Hepatocyte (in vitro differentiated cells): Measurements from ENCODE around the gene RBM4B. TPM values are rescaled to one million over a fixed set of nuclear protein-coding genes. Genes with fewer than 3 reads are reported as not detected.

Source experiments
- DNase-seq: peaks from one replicate; pipeline ENCODE4 v3.0.0-alpha.2; 2016; ENCODE audit warnings: low spot score
- H2AFZ ChIP-seq: fragments of 200-600 bp; sonication (generic); 2 replicates; pipeline ENCODE4 v1.6.0; 2016; ENCODE audit warnings: antibody characterized with exemption, mild to moderate bottlenecking
- H3K27ac ChIP-seq: fragments of 200-600 bp; sonication (generic); 2 replicates; pipeline ENCODE4 v1.5.1; 2016; ENCODE audit warnings: mild to moderate bottlenecking
- H3K27me3 ChIP-seq: fragments of 200-600 bp; sonication (generic); 2 replicates; pipeline ENCODE4 v1.6.1; 2016
- H3K36me3 ChIP-seq: fragments of 200-600 bp; sonication (generic); replicated peaks from 2 replicates; pipeline ENCODE4 v1.5.1; 2016; ENCODE audit warnings: low read depth; ENCODE audit not compliant: insufficient read depth
- H3K4me1 ChIP-seq: fragments of 200-600 bp; sonication (generic); 2 replicates; pipeline ENCODE4 v1.5.1; 2016; ENCODE audit warnings: mild to moderate bottlenecking, moderate library complexity; ENCODE audit not compliant: insufficient read depth
- H3K4me2 ChIP-seq: fragments of 200-600 bp; sonication (generic); 2 replicates; pipeline ENCODE4 v1.6.0; 2016
- H3K4me3 ChIP-seq: fragments of 200-600 bp; sonication (generic); 2 replicates; pipeline ENCODE4 v1.5.1; 2016; ENCODE audit warnings: mild to moderate bottlenecking
- H3K79me2 ChIP-seq: fragments of 200-600 bp; sonication (generic); 2 replicates; pipeline ENCODE4 v1.6.0; 2017; ENCODE audit warnings: mild to moderate bottlenecking
- H3K9me2 ChIP-seq: fragments of 200-600 bp; sonication (generic); replicated peaks from 2 replicates; pipeline ENCODE4 v1.6.0; 2017; ENCODE audit warnings: mild to moderate bottlenecking; ENCODE audit not compliant: insufficient read depth
- H3K9me3 ChIP-seq: fragments of 200-600 bp; sonication (generic); 2 replicates; pipeline ENCODE4 v1.5.1; 2016; ENCODE audit warnings: low read depth, mild to moderate bottlenecking
- H4K20me1 ChIP-seq: fragments of 200-600 bp; sonication (generic); 2 replicates; pipeline ENCODE4 v1.6.0; 2016; ENCODE audit warnings: mild to moderate bottlenecking; ENCODE audit not compliant: insufficient read depth, poor library complexity, severe bottlenecking
- EZH2 ChIP-seq: fragments of 200-600 bp; sonication (generic); IDR thresholded peaks from 2 replicates; pipeline ENCODE4 v1.6.1; 2016; ENCODE audit warnings: antibody characterized with exemption, mild to moderate bottlenecking, borderline replicate concordance
- EZH2phosphoT487 ChIP-seq: fragments of 200-600 bp; sonication (generic); IDR thresholded peaks from one replicate; pipeline ENCODE4 v1.6.1; 2018; ENCODE audit warnings: antibody characterized with exemption, mild to moderate bottlenecking, low read depth, moderate library complexity; ENCODE audit not compliant: unreplicated experiment, severe bottlenecking
- WGBS: methylation state at CpG from one replicate; pipeline ENCODE4 v1.1.6; 2016; ENCODE audit warnings: low lambda C conversion rate; ENCODE audit errors: missing lambda C conversion rate; 5-methylcytosine and 5-hydroxymethylcytosine counted together
- polyA plus RNA-seq: library from polyadenylated mRNA; unstranded; fragments of >200 nt; fragmentation: Nextera tagmentation; extraction: Ambion mirVana; gene quantifications from 2 replicates; pipeline ENCODE4 v1.2.1, GENCODE V29; 2016
- total RNA-seq: library from RNA; depleted of rRNA; stranded (reverse); fragments of >200 nt; gene quantifications from 2 replicates; pipeline ENCODE4 v1.2.3, GENCODE V29; 2014
- TF ChIP-seq, protein P1 (sequence below): fragments of 200-600 bp; sonication (generic); IDR thresholded peaks from 2 replicates; pipeline ENCODE4 v1.5.1; 2016; ENCODE audit warnings: antibody characterized with exemption, mild to moderate bottlenecking; ENCODE audit not compliant: poor library complexity

The RBM4B gene
- total and polyA plus RNA-seq, 2 experiments from 2014 or later: 25.7 to 33.4 TPM

GRCh38 chr11:66693356-66694055 is 15.8 kb upstream of the RBM4B start:
- Histone ChIP-seq H3K4me1 (no peaks in the 10 kb centered on the region), H3K4me2 (no peak overlapping the region), H3K27ac (no peak overlapping the region), H3K4me3 (no peak overlapping the region), H2AFZ (no peak overlapping the region), H4K20me1 (no peaks in the 10 kb centered on the region), H3K27me3 (no peaks in the 10 kb centered on the region), H3K9me3 (no peaks in the 10 kb centered on the region), H3K36me3 (no peaks in the 10 kb centered on the region), H3K79me2 (no peaks in the 10 kb centered on the region), H3K9me2 (no peaks in the 10 kb centered on the region)
- TF ChIP-seq EZH2 (no peak), EZH2phosphoT487 (no peak)
- TF ChIP-seq, protein P1, sequence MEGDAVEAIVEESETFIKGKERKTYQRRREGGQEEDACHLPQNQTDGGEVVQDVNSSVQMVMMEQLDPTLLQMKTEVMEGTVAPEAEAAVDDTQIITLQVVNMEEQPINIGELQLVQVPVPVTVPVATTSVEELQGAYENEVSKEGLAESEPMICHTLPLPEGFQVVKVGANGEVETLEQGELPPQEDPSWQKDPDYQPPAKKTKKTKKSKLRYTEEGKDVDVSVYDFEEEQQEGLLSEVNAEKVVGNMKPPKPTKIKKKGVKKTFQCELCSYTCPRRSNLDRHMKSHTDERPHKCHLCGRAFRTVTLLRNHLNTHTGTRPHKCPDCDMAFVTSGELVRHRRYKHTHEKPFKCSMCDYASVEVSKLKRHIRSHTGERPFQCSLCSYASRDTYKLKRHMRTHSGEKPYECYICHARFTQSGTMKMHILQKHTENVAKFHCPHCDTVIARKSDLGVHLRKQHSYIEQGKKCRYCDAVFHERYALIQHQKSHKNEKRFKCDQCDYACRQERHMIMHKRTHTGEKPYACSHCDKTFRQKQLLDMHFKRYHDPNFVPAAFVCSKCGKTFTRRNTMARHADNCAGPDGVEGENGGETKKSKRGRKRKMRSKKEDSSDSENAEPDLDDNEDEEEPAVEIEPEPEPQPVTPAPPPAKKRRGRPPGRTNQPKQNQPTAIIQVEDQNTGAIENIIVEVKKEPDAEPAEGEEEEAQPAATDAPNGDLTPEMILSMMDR: no peak
- DNase-seq: no peak
- 97% methylated on average over 15 of the region's 15 CpGs for WGBS

GRCh38 chr11:66692871-66693331 is 15.2 kb upstream of the RBM4B start:
- no peak overlapping the region for H3K4me3 ChIP-seq
- no peaks in the 10 kb centered on the region for H3K4me1 ChIP-seq
- no peaks in the 10 kb centered on the region for H4K20me1 ChIP-seq
- 96% methylated on average over 20 of the region's 20 CpGs for WGBS
- no peak for DNase-seq
- TF ChIP-seq EZH2 (no peak), EZH2phosphoT487 (no peak)
- TF ChIP-seq, protein P1: no peak
- H3K27me3 ChIP-seq: no peaks in the 10 kb centered on the region
- no peaks in the 10 kb centered on the region for H3K9me3 ChIP-seq
- H3K9me2 ChIP-seq: no peaks in the 10 kb centered on the region
- no peak overlapping the region for H3K27ac ChIP-seq
- H2AFZ ChIP-seq: no peak overlapping the region
- no peaks in the 10 kb centered on the region for H3K79me2 ChIP-seq
- no peaks in the 10 kb centered on the region for H3K36me3 ChIP-seq
- no peak overlapping the region for H3K4me2 ChIP-seq

- no peaks in the 10 kb centered on the region for H3K9me2 ChIP-seq
- no peaks in the 10 kb centered on the region for H3K27me3 ChIP-seq
- no peak overlapping the region for H3K4me3 ChIP-seq
- H4K20me1 ChIP-seq: no peaks in the 10 kb centered on the region
- TF ChIP-seq EZH2 (no peak), EZH2phosphoT487 (no peak)
- TF ChIP-seq, protein P1: no peak
- H3K36me3 ChIP-seq: no peaks in the 10 kb centered on the region
- no peaks in the 10 kb centered on the region for H3K79me2 ChIP-seq
- H3K4me2 ChIP-seq: no peak overlapping the region
- no peaks in the 10 kb centered on the region for H3K9me3 ChIP-seq
- no peaks in the 10 kb centered on the region for H3K4me1 ChIP-seq
- no peak overlapping the region for H3K27ac ChIP-seq
- WGBS: 96% methylated on average over 18 of the region's 18 CpGs
- H2AFZ ChIP-seq: no peak overlapping the region
- no peak for DNase-seq
Measured at GRCh38 chr11:66692446-66692845, 14.8 kb upstream of the RBM4B start.
